Stimulated activated CD4-positive, alpha-beta T cell treated with anti-CD3 and anti-CD28 coated beads, Interleukin-4, amount 100 ng/mL, for 48 hours (primary cell): ENCODE measurements around the gene CMSS1.
"Not testable (repeated sequence)": the region's sequence is repeated elsewhere in the genome, so short reads cannot be mapped to it uniquely, and the experiment has no call there.

Experiments
- DNase-seq, 2 donors: peaks; one replicate each; pipeline ENCODE4 v3.0.0-alpha.2; 2020; ENCODE audit warnings: low read depth in 2 of 2

CMSS1 gene

DNA sequence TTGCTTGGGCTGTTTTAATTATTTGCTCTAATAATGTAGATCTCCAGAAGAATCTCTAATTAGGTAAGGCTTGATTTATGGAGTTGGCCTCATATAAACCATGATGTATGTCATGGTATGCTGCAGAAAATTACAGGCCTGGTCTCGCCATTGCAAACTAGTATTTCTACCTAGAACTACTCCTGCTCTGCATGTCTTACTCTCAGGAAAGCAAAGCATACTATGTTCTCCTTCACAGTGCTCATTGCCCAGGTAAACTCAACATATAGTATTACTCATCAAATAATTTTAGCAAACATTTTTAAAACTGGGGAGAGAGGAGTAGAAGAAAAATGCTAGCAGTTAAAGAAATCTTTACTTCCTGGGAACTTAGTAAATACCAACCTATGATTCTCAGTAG, 205.9 kb downstream of the CMSS1 start:
- DNase-seq: no peak

DNA sequence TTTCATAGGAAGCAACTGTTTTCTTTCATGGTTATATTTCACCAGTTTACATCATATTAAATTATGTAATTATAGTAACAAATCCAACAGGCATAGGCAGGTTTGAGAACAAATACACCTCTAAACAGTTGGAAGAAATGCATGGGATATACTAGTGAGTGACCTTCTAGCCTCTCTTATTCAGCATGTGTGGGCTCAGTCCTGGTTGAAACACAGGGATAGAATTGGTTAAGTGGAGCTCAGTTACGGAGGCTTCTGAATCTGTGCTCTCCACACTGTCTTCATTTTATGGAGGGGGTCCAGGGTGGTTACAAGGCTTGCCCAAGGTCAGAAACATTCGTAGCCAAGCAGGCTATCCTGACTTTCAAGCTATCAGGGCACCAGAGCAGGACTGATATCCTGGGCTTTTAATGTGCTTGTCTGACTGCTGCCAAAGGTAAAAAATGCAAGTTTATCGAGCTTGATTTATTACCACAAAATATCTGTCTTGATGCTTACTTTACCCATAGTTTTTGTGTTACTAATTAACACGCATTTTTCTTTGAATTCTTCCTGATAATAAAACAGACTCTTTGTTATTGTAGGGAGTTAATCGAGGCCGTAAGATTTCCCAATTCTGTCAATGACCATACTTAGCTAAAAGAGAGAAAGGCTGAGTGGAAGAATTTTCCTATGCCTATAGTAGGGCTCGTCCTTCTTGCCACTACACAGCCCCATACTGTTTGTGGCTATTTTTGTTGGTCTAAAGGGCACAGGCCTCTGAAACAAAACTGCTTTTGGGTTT, 207.1 kb downstream of the CMSS1 start:
- DNase-seq: no peak

DNA sequence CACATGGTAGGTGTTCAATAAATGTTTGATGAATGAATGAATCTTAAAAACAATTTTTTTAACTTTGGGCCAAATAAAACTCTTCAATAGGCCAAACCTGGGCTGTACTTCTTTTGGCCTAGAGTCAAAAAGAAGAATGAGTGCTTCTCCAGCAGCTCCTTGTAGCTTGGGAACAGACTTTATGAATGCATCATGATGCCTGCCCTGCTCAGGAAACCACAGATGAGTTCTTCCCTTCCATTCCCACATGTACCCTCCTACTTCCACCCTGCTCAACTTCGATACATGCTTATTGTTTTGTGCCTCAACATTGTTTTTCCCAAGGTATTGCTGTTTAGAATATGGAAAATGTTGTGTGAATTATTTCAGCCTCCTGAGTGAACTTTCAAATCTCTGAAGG, 209.7 kb downstream of the CMSS1 start:
- DNase-seq: no peak

DNA sequence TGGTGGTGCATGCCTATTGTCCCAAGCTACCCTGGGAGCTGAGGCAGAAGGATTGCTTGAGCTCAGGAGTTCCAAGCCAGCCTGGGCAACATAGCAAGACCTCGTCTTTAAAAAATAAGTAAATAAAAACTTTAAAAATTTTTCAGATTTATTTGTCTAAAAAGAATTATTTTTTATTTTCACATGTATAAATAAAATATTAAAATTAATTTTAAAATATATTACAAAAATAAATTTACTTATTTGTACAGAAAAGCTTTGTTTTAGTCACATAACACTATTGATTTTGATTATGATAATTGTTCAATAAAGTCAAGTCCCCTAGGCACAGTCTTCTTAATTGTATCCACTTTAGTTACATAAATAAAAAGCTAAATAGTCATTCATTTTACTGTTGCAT, 211.4 kb downstream of the CMSS1 start:
- no peak for DNase-seq

DNA sequence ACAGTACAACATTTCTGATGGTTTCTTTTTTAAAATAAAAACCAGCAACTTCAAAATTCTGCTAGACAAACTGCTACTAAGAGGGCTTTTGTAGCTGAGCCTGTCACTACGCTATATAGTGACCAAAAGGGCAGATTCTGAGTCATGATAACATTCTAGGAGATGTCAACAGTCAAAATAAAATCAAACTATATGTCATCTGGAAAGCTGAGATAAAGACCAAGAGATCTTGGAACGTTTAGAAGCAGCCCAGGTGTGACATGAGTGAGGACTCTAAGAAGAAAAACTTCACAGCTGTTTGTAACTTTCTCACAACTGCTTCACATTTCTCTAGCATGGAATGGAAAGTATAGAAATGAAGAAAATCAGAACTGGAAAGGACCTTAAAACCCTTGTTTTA, 212.0 kb downstream of the CMSS1 start:
- no peak for DNase-seq

DNA sequence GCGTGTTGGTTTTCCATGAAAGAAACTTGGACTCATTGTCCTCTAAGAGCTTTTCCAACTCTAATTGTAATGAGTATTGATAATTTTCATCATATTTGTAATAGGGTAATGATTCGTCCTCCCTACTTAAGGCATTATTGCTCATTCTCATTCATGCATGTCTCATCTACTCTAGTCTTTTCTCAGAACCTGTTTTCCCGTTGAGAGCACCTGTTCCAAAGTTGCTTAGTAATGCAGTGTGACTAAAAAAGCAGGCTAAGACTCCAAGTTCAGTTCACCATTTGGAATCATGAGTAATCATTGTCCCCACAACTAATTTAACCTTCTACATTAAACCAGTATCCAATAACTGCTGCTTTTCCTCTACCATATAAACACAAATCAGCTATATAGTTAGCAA, 212.7 kb downstream of the CMSS1 start:
- DNase-seq: no peak

DNA sequence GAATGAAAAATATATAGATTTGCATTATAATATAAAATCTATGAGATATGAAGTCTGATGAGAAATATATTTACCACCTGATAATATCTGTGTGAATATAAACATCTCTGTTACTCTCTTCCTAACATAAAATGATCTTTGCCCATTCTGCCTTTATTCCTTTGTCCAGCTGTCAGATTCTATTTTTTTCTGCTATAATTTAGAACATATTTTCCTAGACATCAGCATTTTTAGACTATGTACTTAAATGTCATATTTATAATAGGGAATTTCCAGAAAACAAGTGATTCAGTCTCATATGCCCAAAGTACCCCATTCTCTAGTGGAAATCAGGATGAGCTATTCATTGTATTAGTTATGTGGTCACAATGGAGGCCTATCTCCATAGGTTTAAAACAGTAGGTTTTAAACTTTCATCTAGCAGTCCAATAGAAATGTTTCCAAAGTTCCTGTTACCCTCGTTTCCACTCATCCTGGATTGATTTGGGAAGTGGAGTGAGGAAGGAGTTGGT, 213.3 kb downstream of the CMSS1 start:
- DNase-seq: no peak

DNA sequence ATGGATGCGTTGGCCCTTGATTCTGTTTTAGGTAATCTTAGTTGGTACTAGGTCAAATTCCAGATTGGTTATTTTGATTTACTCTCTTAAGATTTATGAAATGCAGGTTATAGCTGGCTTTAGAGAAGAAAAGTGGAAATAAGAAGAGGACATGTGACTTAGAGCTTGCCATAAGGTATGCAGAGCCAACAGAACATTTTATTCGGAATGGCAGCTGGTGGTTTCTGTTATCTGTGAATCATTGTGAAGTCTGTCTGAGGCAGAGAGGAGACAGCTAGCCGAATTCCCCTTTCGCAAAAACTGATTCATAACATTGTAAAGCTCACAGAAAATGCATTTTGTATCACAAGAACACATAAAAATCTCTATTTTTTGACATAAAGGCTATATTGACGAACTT, 214.6 kb downstream of the CMSS1 start:
- DNase-seq: no peak

DNA sequence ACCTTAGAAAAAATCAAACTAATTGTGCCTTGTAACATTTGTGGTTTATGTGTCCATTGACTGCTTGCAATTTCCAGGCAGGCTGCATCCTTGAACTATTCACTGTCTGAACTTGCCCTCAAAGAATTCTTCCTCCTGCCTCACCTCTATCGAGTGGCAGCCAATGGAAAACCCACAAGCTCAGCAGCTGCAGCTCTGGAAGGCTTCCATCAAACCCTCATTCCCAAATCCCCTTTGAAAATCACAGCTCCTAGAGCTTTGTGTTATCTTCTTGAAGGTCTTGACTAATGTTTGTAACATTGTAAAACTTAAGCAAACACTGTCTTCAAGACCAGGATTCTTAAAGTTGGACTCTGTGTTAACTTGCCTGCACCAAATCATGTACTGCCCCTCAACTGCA, 215.5 kb downstream of the CMSS1 start:
- DNase-seq: no peak

DNA sequence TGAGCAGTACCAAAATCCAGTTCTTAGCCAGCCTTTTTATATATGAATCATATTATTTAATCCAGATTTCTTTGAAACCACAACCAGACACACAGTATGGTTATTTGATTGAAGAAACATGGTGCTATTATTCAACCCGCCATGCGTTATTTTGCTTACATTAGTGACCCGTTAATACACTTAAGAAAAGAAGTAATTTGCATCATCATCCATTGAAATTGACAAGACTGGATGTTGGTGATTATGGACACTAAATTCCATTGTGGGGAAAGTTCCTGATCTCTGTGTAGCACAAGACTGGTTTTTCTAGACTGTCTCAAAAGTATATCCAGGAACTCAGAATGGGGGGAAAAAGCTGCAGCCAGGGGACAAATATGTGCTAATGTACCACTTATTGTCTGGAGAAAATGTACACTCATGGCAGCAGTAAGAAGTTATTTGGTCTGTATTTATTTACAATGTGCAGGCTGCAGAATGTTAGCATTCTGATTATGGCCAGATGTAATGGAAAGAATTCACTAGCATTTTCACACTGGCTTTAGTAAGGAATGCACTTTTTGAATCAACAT, 216.3 kb downstream of the CMSS1 start:
- DNase-seq: no peak

DNA sequence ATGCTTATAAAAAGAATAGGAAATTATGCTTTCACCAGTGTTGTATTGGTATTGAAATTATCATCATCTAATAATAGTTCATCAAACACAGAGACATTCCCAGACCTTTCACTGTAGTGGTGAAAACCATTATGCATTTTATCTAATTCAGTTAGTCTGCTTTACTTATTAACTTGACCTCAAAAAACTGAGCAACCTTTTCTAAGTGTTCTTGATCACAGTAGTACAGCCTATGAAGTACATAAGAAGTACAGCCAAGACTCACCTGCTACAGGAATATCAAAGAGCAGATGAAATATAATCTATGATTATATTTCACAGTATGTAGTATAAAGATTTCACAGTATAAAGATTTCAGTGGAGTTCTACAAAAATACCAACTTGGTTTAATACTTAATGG, 221.4 kb downstream of the CMSS1 start:
- DNase-seq: no peak

DNA sequence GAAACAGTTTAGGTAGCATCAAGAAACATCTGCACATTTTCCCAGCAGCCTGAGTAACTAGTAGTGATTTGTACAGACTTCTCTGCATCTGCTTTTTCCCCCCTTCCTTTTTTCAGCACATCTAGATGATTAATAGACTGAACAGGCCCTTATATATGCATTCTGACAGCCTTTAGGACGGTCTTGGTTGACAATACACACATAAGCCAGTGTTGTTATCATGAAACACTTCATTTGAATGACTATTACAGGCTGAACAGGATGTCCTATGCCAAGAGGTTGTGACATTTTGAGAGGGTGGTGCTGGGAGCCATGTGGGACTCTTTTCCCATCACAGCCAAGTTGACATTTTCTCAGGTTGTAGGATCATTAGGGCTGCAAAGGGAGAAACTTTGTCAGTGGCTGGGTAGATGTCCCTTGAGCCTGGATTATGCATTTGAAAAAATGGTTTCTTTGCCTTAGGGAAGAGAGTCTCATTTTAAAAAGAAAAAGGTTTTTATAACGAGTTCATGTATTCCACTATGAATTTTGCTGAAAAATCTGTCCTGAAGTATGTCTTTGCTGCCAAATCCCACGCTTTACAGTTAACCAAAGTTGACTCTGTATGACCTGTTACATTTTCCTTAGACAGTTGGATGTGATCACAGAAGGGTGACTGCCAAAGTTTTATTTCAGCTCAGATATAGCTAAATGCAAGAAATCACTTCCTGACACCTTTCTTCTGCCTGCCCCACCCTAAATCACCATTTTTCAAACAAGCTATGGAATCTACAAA, 223.0 kb downstream of the CMSS1 start:
- DNase-seq: no peak

DNA sequence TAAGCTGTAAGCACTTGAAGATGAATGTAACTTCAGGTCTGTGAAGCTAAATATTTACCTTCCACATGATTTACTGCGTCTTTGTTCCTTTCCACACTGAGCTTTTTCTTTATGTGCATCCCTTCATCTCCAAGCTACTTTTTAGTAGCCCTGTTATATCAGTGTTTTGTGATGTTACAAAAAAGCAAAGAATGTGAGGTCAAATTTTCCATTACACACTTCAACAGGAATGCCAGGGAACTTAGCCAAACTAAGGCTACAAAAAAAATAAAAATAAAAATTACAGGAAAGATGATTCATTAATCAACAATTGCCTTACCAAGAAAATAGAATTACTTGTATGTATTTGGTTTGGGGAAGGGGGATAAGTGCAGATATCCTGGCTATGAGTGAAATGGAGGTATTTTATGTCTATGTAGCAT, 223.7 kb downstream of the CMSS1 start:
- DNase-seq: no peak

DNA sequence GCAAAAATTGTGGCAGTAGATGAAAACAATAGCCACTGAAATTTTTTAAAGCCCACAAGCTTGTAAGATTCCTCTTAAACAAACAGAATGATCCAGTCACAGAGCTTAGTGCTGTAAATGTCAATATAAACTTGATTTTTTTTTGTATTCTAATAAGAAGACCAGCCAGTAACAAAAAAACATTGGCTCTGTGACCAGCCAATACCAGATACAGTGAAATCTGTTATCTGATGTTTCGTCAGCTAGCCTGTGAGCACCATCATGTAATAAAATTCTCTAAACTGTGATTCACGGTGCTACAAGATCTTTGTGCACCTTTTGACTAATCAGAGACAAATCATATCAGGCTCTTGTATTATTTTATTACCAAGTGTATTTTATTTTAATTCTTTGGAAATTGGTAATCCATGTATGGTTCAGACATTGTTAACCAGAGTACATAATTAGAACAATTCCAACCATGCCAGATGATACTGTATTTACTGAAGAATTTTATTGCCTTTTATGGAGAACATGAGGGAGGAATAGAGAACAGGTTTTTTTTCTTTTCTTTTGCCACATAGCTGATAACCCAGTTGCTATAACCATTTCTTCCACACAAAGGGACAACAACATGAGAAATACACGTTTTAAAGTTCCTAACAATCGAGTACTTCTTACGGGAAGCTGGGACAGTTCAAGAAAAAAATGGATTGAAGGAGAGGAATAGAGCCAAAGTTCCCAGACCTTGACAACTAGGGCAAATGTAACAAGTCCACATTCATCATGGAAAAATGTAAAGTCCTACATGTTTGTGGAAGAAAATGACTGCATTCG, 224.7 kb downstream of the CMSS1 start:
- no peak for DNase-seq

DNA sequence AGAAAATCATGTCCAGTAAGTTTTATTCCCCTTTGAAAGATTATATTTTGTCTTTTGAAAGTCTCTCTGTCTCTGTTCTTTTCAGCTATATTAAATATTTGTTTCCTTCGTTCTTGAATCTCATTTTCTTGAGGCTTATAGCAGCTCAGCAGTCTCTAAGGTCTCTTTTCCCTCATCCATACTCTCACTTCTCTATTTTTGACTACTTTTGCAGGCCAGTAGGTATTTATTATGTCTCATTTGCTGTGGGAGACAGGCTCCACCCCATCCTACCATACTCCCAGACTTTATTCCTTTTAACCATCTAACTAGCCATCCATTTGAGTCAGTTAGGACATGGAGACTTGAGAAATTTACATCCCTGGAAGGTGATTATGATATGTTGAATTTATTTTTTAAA, 225.6 kb downstream of the CMSS1 start:
- no peak for DNase-seq

DNA sequence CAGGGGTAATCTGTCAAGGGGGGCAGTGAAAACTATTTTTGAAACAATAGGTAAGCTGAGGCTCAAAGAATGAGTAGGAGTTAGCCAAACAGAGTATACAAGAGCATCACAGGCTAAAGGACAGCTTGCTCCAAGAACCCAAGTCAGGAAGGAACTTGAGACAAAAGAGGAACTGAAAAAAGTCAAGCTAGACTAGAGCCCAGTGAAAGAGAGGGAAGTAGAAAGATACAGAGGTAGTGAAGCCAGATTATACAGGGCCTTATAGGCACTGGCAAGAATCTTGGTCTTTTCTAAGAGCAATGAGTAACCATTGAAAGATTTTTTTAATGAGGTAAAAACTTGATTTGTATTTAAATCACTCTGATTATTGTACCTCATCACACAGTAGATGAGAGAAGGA, 226.7 kb downstream of the CMSS1 start:
- DNase-seq: no peak

DNA sequence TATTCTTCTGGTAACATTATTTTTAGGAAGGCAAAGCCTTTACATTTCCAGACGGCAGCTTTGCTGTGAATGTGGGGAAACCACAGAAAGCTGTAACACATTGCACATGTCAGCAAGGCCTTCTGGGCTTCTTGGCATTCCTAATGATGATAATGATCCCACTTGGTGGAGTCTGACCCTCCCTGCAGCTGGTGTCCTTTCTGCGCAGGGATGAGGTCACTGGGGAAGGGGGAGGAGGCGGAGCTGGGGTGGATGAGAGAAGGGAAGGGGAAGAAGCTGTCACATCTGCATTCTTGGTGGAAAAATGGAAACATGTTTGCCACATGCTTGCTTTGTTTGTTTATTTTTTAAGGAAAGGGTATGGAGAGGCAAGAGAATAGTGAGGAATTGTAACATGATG, 228.0 kb downstream of the CMSS1 start:
- DNase-seq: no peak

DNA sequence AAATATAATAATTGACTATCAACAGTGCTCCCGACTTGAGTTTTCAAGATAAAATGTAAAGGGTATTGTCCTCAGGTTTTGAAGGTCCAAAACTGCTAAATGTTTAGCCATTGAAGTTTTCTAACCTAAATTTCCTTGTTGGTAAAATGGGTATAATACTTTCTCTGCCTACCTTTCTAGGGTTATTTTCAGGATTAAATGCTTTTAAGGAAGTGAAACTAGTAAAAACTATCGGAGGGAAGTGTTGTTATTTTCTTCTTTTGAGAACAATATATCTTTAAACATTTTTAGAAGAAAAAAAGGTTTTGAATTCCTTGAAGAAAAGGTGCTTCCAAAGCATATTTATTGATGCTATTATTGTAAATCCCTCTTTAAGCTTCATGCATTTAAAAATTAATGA, 229.3 kb downstream of the CMSS1 start:
- DNase-seq: no peak

DNA sequence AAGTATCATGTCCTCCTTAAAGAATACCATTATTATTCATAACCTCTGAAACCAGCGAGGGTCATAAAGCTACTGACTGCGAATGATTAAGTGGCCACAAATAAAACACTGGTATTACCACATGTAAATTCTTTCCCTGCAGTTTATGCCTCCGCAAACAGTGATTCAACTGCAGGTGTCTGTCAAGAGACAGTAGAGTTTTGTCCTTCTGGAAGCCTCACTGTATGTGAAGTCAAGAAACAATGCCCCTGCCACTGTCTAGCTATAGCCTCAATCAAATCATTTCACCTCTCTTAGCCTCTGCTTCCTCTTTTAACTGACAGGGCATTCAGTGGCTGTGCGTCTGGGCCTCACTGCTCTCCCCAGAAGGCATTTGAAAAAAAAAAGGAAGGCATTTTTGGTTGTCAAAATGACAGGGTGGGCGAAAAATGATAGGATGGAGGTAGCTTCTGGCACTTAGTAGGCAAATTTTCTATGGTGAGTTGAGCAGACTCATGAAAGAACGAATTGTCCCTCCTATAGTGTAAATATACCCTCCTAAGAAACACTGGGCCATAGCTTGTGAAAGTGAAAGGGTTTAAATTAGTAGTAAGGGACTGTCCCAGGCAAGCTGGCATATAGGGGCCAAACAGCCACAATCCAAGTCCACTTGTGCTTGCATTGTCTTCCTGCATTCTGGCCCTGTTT, 229.9 kb downstream of the CMSS1 start:
- DNase-seq: no peak

DNA sequence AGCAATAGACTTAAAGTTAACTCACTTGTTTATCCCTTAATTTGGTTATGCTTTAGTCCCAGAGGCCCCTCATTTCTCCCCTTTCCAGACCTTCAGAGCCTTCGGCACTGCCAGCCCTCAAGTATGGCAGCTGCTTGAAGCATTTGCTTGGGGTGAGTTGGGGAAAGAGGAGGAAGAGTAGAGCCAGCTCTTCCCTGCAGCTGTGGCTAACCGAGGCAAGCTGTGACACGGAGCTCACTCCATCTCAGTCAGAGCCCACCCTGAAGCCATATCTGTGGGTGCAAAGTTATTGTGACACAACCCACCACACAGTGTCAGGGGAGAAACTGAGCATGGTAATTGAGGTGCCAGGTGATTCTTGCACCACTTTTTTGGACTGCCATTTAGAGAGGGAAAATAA, 230.6 kb downstream of the CMSS1 start:
- DNase-seq: no peak

DNA sequence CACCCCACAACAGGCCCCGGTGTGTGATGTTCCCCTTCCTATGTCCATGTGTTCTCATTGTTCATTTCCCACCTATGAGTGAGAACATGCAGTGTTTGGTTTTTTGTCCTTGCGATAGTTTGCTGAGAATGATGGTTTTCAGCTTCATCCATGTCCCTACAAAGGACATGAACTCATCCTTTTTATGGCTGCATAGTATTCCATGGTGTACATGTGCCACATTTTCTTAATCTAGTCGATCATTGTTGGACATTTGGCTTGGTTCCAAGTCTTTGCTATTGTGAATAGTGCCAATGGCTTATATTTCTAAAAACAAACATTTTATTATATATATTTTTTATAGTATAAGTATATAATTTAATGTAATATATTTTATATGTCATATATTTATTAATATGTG, 233.9 kb downstream of the CMSS1 start:
- DNase-seq: not testable (repeated sequence)
